ENCODE results near the gene BAMBI.
"Not testable (repeated sequence)": the region's sequence is repeated elsewhere in the genome, so short reads cannot be mapped to it uniquely, and the experiment has no call there.

The BAMBI gene

GRCh38 chr10:28652703-28653102, 24.6 kb upstream of the BAMBI start (continued):
- TF ChIP-seq ZNF776 (tag by site-specific recombination; IDR thresholded peaks at IDR 0.05; ENCODE audit: borderline replicate concordance) (no peak), ZNF785 (tag by site-specific recombination; IDR thresholded peaks at IDR 0.05) (no peak)

DNA sequence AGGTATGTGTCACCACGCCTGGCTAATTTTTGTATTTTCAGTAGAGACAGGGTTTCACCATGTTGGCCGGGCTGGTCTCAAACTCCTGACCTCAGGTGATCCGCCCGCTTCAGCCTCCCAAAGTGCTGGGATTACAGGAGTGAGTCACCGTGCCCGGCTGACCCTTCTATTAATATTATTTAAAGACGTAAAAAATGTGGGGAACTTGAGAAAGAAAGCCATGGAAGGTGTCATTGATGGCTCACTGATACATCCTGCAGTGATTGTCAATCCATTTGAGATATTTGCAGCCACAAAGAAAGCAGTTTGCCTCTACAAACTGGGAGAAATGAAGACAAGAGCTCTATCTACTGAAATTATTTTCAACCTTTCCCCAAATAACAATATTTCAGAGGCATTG, 18.5 kb upstream of the BAMBI start:
- CTCF ChIA-PET: interaction anchor here (0.7 kb wide), 1 partner anchor 333 kb away, joined by 3 read pairs; no protein-coding TSS in a partner anchor
- POLR2A ChIA-PET; H3K9me3 ChIP-seq (ENCODE audit: control insufficient read depth, insufficient read depth, low read depth, low read length); H3K4me1 ChIP-seq (ENCODE audit: control insufficient read depth, insufficient read depth, low read length); H3K36me3 ChIP-seq (ENCODE audit: control insufficient read depth in 2 of 2, insufficient read depth in 1 of 2, low read length in 2 of 2); H3K4me3 ChIP-seq (ENCODE audit: low read depth, low read length); H3K27ac ChIP-seq (ENCODE audit: extremely low read depth, low read depth, low read length): not testable (repeated sequence)

DNA sequence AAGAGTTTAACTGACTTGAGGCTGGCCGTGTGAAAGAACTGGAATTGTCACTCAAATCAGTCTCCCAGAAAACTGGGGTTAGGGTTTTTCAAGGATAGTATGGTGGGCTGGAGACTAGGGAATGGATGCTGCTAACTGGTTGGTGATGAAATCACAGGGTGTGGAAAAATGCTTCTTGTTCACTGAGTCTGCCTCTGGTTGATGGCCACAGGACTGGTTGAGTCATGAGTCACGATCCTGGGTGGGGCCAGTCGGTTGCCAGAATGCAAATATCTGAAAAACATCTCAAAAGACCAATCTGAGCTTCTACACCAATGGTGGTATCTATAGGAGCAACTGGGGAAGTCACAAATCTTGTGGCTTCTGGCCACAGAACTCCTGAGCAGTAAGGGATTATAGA, 16.3 kb upstream of the BAMBI start:
- H3K9me3 ChIP-seq (ENCODE audit: control insufficient read depth, insufficient read depth, low read depth, low read length): no peaks in the 10 kb centered on the region
- no peak overlapping the region for H3K4me3 ChIP-seq (ENCODE audit: low read depth, low read length)
- POLR2A ChIA-PET: no interaction called here
- H3K4me1 ChIP-seq (ENCODE audit: control insufficient read depth, insufficient read depth, low read length): no peaks in the 10 kb centered on the region
- H3K27ac ChIP-seq (ENCODE audit: extremely low read depth, low read depth, low read length): no peak overlapping the region
- no peaks in the 10 kb centered on the region for H3K36me3 ChIP-seq (ENCODE audit: control insufficient read depth in 2 of 2, insufficient read depth in 1 of 2, low read length in 2 of 2)
- TF ChIP-seq YY2 (tag by site-specific recombination; IDR thresholded peaks at IDR 0.05) (no peak), ZFP41 (tag by site-specific recombination; IDR thresholded peaks at IDR 0.05; ENCODE audit: borderline replicate concordance) (no peak), ZBTB7A (tag by site-specific recombination; IDR thresholded peaks at IDR 0.05; ENCODE audit: low read depth) (no peak), ZNF548 (tag by site-specific recombination; IDR thresholded peaks at IDR 0.05) (no peak), ZBTB44 (tag by site-specific recombination; IDR thresholded peaks at IDR 0.05) (no peak), ZNF341 (tag by site-specific recombination; IDR thresholded peaks at IDR 0.05; ENCODE audit: low read depth) (no peak), ZNF513 (tag by site-specific recombination; IDR thresholded peaks at IDR 0.05) (no peak), EGR2 (tag by site-specific recombination; IDR thresholded peaks at IDR 0.05; ENCODE audit: low read depth) (no peak)
- TF ChIP-seq, protein P1, sequence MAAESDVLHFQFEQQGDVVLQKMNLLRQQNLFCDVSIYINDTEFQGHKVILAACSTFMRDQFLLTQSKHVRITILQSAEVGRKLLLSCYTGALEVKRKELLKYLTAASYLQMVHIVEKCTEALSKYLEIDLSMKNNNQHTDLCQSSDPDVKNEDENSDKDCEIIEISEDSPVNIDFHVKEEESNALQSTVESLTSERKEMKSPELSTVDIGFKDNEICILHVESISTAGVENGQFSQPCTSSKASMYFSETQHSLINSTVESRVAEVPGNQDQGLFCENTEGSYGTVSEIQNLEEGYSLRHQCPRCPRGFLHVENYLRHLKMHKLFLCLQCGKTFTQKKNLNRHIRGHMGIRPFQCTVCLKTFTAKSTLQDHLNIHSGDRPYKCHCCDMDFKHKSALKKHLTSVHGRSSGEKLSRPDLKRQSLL (tag by site-specific recombination; IDR thresholded peaks at IDR 0.05): no peak
- CTCF ChIA-PET: interaction anchor here (1.3 kb wide), 1 partner anchor 331 kb away, joined by 3 read pairs; no protein-coding TSS in a partner anchor

GRCh38 chr10:28663576-28664368, 13.5 kb upstream of the BAMBI start:
- H3K36me3 ChIP-seq (ENCODE audit: control insufficient read depth in 2 of 2, insufficient read depth in 1 of 2, low read length in 2 of 2): no peaks in the 10 kb centered on the region
- ChIA-PET POLR2A (interaction anchor here (1.4 kb wide), 1 partner anchor 13 kb away, joined by 7 read pairs; the partner anchor contains the start of gene BAMBI), CTCF (interaction anchor here (0.6 to 3.4 kb wide), 55 partner anchors 11 to 928 kb away, joined by 3 to 43 read pairs (median 4); partner anchors contain the start of gene BAMBI)
- H3K4me1 ChIP-seq (ENCODE audit: control insufficient read depth, insufficient read depth, low read length): 0 out of 2 replicates have a peak, but pooled peaks cover 6% of the 10 kb centered on the region
- no peaks in the 10 kb centered on the region for H3K9me3 ChIP-seq (ENCODE audit: control insufficient read depth, insufficient read depth, low read depth, low read length)
- no peak overlapping the region for H3K4me3 ChIP-seq (ENCODE audit: low read depth, low read length)
- no peak overlapping the region for H3K27ac ChIP-seq (ENCODE audit: extremely low read depth, low read depth, low read length)
- no peak for TF ChIP-seq ZNF510 (tag by site-specific recombination; IDR thresholded peaks at IDR 0.05; ENCODE audit: insufficient replicate concordance)
- TF ChIP-seq BCL6B (tag by site-specific recombination; IDR thresholded peaks at IDR 0.05): peak; percentile 29; the same call in 1 of the 2 replicates
- TF ChIP-seq ZSCAN30 (tag by site-specific recombination; IDR thresholded peaks at IDR 0.05): peak; percentile 59; the same call in 1 of the 2 replicates
- TF ChIP-seq SP7 (tag by site-specific recombination; IDR thresholded peaks at IDR 0.05): 0 out of 2 replicates have a peak, but pooled peaks have one; percentile 13
- TF ChIP-seq PRDM4 (tag by site-specific recombination; IDR thresholded peaks at IDR 0.05): no peak
- TF ChIP-seq ZNF37A (tag by site-specific recombination; IDR thresholded peaks at IDR 0.05): no peak
- TF ChIP-seq SCRT2 (tag by site-specific recombination; IDR thresholded peaks at IDR 0.05): peak; percentile 39; the same call in 1 of the 2 replicates
- TF ChIP-seq ZNF23 (tag by site-specific recombination; IDR thresholded peaks at IDR 0.05; ENCODE audit: borderline replicate concordance): no peak
- no peak for TF ChIP-seq ZFP41 (tag by site-specific recombination; IDR thresholded peaks at IDR 0.05; ENCODE audit: borderline replicate concordance)
- no peak for TF ChIP-seq ZNF394 (tag by site-specific recombination; IDR thresholded peaks at IDR 0.05; ENCODE audit: borderline replicate concordance)
